ENCODE data around the gene UBE2C. TPM values are rescaled to one million over a fixed set of nuclear protein-coding genes. Genes with fewer than 3 reads are reported as not detected.
A peak's percentile ranks its signal among the peaks of the same experiment; 100 is the strongest.

Gene UBE2C
- polyA plus RNA-seq, 3 donors = 0.15 to 0.58 TPM; not detected in 1

- H3K36me3 ChIP-seq (replicated peaks in 1 of 2; ENCODE audit: control insufficient read depth in 1 of 2, insufficient read depth in 2 of 2, low read length in 2 of 2) = no peaks in the 10 kb centered on the region
- peaks cover 3% of the 10 kb centered on the region for H3K4me1 Mint-ChIP-seq
- no peak overlapping the region for H3K4me2 ChIP-seq (replicated peaks; ENCODE audit: extremely low read depth, low read length, poor library complexity, severe bottlenecking)
- H3K27me3 ChIP-seq (ENCODE audit: control insufficient read depth in 2 of 2, insufficient read depth in 2 of 2, low read length in 2 of 2) = no peaks in the 10 kb centered on the region
- no peaks in the 10 kb centered on the region for H3K9me3 Mint-ChIP-seq
- H3K27me3 Mint-ChIP-seq (ENCODE audit: low read depth in 3 of 3) = peaks cover 6 to 8% (median 8%) of the 10 kb centered on the region in 3 donors
- TF ChIP-seq CTCF (IDR thresholded peaks at IDR 0.05) = no peak
- H2AFZ ChIP-seq (ENCODE audit: insufficient read depth, low read depth, low read length, poor library complexity, severe bottlenecking) = no peak overlapping the region
- no peak overlapping the region for H3K9ac ChIP-seq (ENCODE audit: insufficient read depth, low read length, poor library complexity, severe bottlenecking)
- H3K36me3 Mint-ChIP-seq = no peaks in the 10 kb centered on the region
- WGBS (ENCODE audit: insufficient coverage) = 83% methylated on average over 1 of the region's 3 CpGs
- H3K9me3 ChIP-seq (replicated peaks in 1 of 2; ENCODE audit: control insufficient read depth in 1 of 2, insufficient read depth in 1 of 2, low read length in 2 of 2) = no peaks in the 10 kb centered on the region
- peak overlapping the region in 1 of 7 donors; percentile 46 for H3K27ac Mint-ChIP-seq
- H3K4me3 Mint-ChIP-seq = no peak overlapping the region
- H3K4me3 ChIP-seq (replicated peaks in 1 of 3; ENCODE audit: low read depth in 2 of 3, low read length in 3 of 3) = no peak overlapping the region
- no peak for DNase-seq
- intact Hi-C loops (cut with micrococcal nuclease) = loop anchor here in 1 of 2 donors (10.0 kb wide), 1 partner anchor 328 kb away; no protein-coding TSS in a partner anchor
- H3K4me1 ChIP-seq (ENCODE audit: control insufficient read depth in 1 of 2, insufficient read depth in 2 of 2, low read length in 2 of 2) = no peaks in the 10 kb centered on the region
- no peaks in the 10 kb centered on the region for H4K20me1 ChIP-seq (ENCODE audit: insufficient read depth, low read length)
- H3K79me2 ChIP-seq (ENCODE audit: insufficient read depth, low read length) = no peaks in the 10 kb centered on the region
- no peak overlapping the region for H3K27ac ChIP-seq (ENCODE audit: low read depth in 1 of 2, low read length in 2 of 2)
These were observed 39.8 kb upstream of the UBE2C start for GRCh38 chr20:45772693-45773092.

GRCh38 chr20:45774945-45775344 lies 37.5 kb upstream of the UBE2C start:
- no peak overlapping the region for H3K27ac ChIP-seq (ENCODE audit: low read depth in 1 of 2, low read length in 2 of 2)
- peaks cover 8 to 10% (median 9%) of the 10 kb centered on the region in 3 donors for H3K27me3 Mint-ChIP-seq (ENCODE audit: low read depth in 3 of 3)
- H3K4me3 ChIP-seq (replicated peaks in 1 of 3; ENCODE audit: low read depth in 2 of 3, low read length in 3 of 3) = no peak overlapping the region
- H4K20me1 ChIP-seq (ENCODE audit: insufficient read depth, low read length) = no peaks in the 10 kb centered on the region
- H3K4me1 Mint-ChIP-seq = peaks cover 3% of the 10 kb centered on the region
- DNase-seq = no peak
- H3K79me2 ChIP-seq (ENCODE audit: insufficient read depth, low read length) = no peaks in the 10 kb centered on the region
- WGBS (ENCODE audit: insufficient coverage) = no CpG with 5 or more reads among the region's 2 CpGs
- H3K9me3 Mint-ChIP-seq = no peaks in the 10 kb centered on the region
- H3K27me3 ChIP-seq (ENCODE audit: control insufficient read depth in 2 of 2, insufficient read depth in 2 of 2, low read length in 2 of 2) = no peaks in the 10 kb centered on the region
- no peaks in the 10 kb centered on the region for H3K4me1 ChIP-seq (ENCODE audit: control insufficient read depth in 1 of 2, insufficient read depth in 2 of 2, low read length in 2 of 2)
- no peaks in the 10 kb centered on the region for H3K9me3 ChIP-seq (replicated peaks in 1 of 2; ENCODE audit: control insufficient read depth in 1 of 2, insufficient read depth in 1 of 2, low read length in 2 of 2)
- H3K4me3 Mint-ChIP-seq = no peak overlapping the region
- H3K27ac Mint-ChIP-seq = no peak overlapping the region
- H3K36me3 ChIP-seq (replicated peaks in 1 of 2; ENCODE audit: control insufficient read depth in 1 of 2, insufficient read depth in 2 of 2, low read length in 2 of 2) = no peaks in the 10 kb centered on the region
- H3K36me3 Mint-ChIP-seq = no peaks in the 10 kb centered on the region
- H3K4me2 ChIP-seq (replicated peaks; ENCODE audit: extremely low read depth, low read length, poor library complexity, severe bottlenecking) = no peak overlapping the region
- no peak for TF ChIP-seq CTCF (IDR thresholded peaks at IDR 0.05)
- H2AFZ ChIP-seq (ENCODE audit: insufficient read depth, low read depth, low read length, poor library complexity, severe bottlenecking) = no peak overlapping the region
- intact Hi-C loops (cut with micrococcal nuclease) = loop anchor here in 1 of 2 donors (10.0 kb wide), 1 partner anchor 330 kb away; no protein-coding TSS in a partner anchor
- H3K9ac ChIP-seq (ENCODE audit: insufficient read depth, low read length, poor library complexity, severe bottlenecking) = no peak overlapping the region
